Ascending aorta (tissue), 2 donors: Measurements from ENCODE around the gene PLCG2. TPM values are rescaled to one million over a fixed set of nuclear protein-coding genes. Genes with fewer than 3 reads are reported as not detected.

Experiments used
- DNase-seq, 2 donors: peaks; one replicate each; pipeline ENCODE4 v3.0.0-alpha.2; 2019; ENCODE audit warnings: low spot score in 2 of 2
- H3K27ac ChIP-seq, 2 donors: fragments of 200-600 bp; sonication (generic); one replicate each; pipeline ENCODE4 v1.5.1; 2016 to 2017; ENCODE audit warnings: mild to moderate bottlenecking in 1 of 2
- H3K27me3 ChIP-seq: fragments of 200-600 bp; sonication (generic); one replicate; pipeline ENCODE4 v1.5.1; 2017
- H3K36me3 ChIP-seq, 2 donors: fragments of 200-600 bp; sonication (generic); one replicate each; pipeline ENCODE4 v1.5.1; 2016
- H3K4me1 ChIP-seq, 2 donors: fragments of 200-600 bp; sonication (generic); one replicate each; pipeline ENCODE4 v1.5.1; 2016 to 2017; ENCODE audit warnings: mild to moderate bottlenecking in 1 of 2
- H3K4me3 ChIP-seq, 2 donors: fragments of 200-600 bp; sonication (generic); one replicate each; pipeline ENCODE4 v1.5.1; 2016 to 2017; ENCODE audit warnings: mild to moderate bottlenecking in 1 of 2
- H3K9me3 ChIP-seq, 2 donors: fragments of 200-600 bp; sonication (generic); one replicate each; pipeline ENCODE4 v1.5.1; 2016
- CTCF ChIP-seq, 3 experiments: fragments of 200-600 bp in 2 of 3; fragments of 450-650 bp in 1 of 3; sonication (generic) in 2 of 3; IDR thresholded peaks; one replicate each; pipeline ENCODE4 v1.5.1; 2016 to 2019; ENCODE audit warnings: antibody characterized with exemption in 3 of 3, mild to moderate bottlenecking in 1 of 3, moderate library complexity in 1 of 3
- intact Hi-C: fragments of 100-400 bp; cut with DNase I; formaldehyde crosslinking; loops from one replicate; pipeline ENCODE4 v1.15.1; 2023
- total RNA-seq: library from RNA; depleted of rRNA; stranded (reverse); fragments of >200 nt; gene quantifications from one replicate; pipeline ENCODE4 v1.1.0, GENCODE V29; 2016

The PLCG2 gene
- total RNA-seq, 1 donor from 2014 or later: 34.2 TPM

- Histone ChIP-seq H3K36me3 (no peaks in the 10 kb centered on the region), H3K27me3 (no peaks in the 10 kb centered on the region), H3K4me3 (no peak overlapping the region), H3K4me1 (no peaks in the 10 kb centered on the region), H3K27ac (no peak overlapping the region), H3K9me3 (no peaks in the 10 kb centered on the region)
- TF ChIP-seq CTCF (IDR thresholded peaks at IDR 0.05): no peak
- no peak for DNase-seq
- intact Hi-C loops: no loop called here
These were observed 157.3 kb downstream of the PLCG2 start for GRCh38 chr16:81936209-81937000.

GRCh38 chr16:81937305-81938038 is 158.4 kb downstream of the PLCG2 start:
- no peak for DNase-seq
- Histone ChIP-seq H3K9me3 (no peaks in the 10 kb centered on the region), H3K36me3 (no peaks in the 10 kb centered on the region), H3K4me3 (no peak overlapping the region), H3K27me3 (no peaks in the 10 kb centered on the region), H3K27ac (no peak overlapping the region), H3K4me1 (no peaks in the 10 kb centered on the region)
- TF ChIP-seq CTCF (IDR thresholded peaks at IDR 0.05): no peak
- intact Hi-C loops: no loop called here

GRCh38 chr16:81938326-81939163 is 159.5 kb downstream of the PLCG2 start:
- Histone ChIP-seq H3K4me1 (no peaks in the 10 kb centered on the region), H3K27ac (no peak overlapping the region), H3K4me3 (no peak overlapping the region), H3K36me3 (no peaks in the 10 kb centered on the region), H3K9me3 (no peaks in the 10 kb centered on the region), H3K27me3 (no peaks in the 10 kb centered on the region)
- DNase-seq: no peak
- no peak for TF ChIP-seq CTCF (IDR thresholded peaks at IDR 0.05)
- intact Hi-C loops: no loop called here

GRCh38 chr16:81939164-81940056 is 160.3 kb downstream of the PLCG2 start:
- H3K9me3 ChIP-seq: no peaks in the 10 kb centered on the region
- intact Hi-C loops: no loop called here
- no peak overlapping the region for H3K27ac ChIP-seq
- no peak for DNase-seq
- no peak for TF ChIP-seq CTCF (IDR thresholded peaks at IDR 0.05)
- no peaks in the 10 kb centered on the region for H3K36me3 ChIP-seq
- no peak overlapping the region for H3K4me3 ChIP-seq
- H3K27me3 ChIP-seq: no peaks in the 10 kb centered on the region
- H3K4me1 ChIP-seq: no peaks in the 10 kb centered on the region
